Measurements from ENCODE around the gene CBLB. TPM values are rescaled to one million over a fixed set of nuclear protein-coding genes. Genes with fewer than 3 reads are reported as not detected.

Gene CBLB
- total RNA-seq, 2 donors from 2014 or later, result 28.2 to 62.8 TPM

GRCh38 chr3:105785803-105786202, 83.0 kb downstream of the CBLB start:
- Histone ChIP-seq H3K27ac (no peak overlapping the region), H3K36me3 (no peaks in the 10 kb centered on the region), H3K9me3 (no peaks in the 10 kb centered on the region), H3K27me3 (replicated peaks; ENCODE audit: insufficient read depth) (no peaks in the 10 kb centered on the region), H3K4me3 (no peak overlapping the region), H3K4me1 (replicated peaks) (no peaks in the 10 kb centered on the region)
- no peak for TF ChIP-seq POLR2AphosphoS5 (IDR thresholded peaks at IDR 0.05)
- no peak for TF ChIP-seq POLR2A (IDR thresholded peaks at IDR 0.05)
- TF ChIP-seq CTCF (IDR thresholded peaks at IDR 0.05), result no peak
- no peak for DNase-seq (ENCODE audit: low spot score)
- intact Hi-C loops (cut with DNase I), result no loop called here
- WGBS, result 87% methylated on average over 3 of the region's 3 CpGs

- no peak for DNase-seq (ENCODE audit: low spot score)
- Histone ChIP-seq H3K4me3 (no peak overlapping the region), H3K36me3 (no peaks in the 10 kb centered on the region), H3K4me1 (replicated peaks) (no peaks in the 10 kb centered on the region), H3K9me3 (no peaks in the 10 kb centered on the region), H3K27ac (no peak overlapping the region), H3K27me3 (replicated peaks; ENCODE audit: insufficient read depth) (no peaks in the 10 kb centered on the region)
- TF ChIP-seq CTCF (IDR thresholded peaks at IDR 0.05), result no peak
- no peak for TF ChIP-seq POLR2AphosphoS5 (IDR thresholded peaks at IDR 0.05)
- no peak for TF ChIP-seq POLR2A (IDR thresholded peaks at IDR 0.05)
- intact Hi-C loops (cut with DNase I), result no loop called here
Observed at GRCh38 chr3:105783631-105784030, 85.2 kb downstream of the CBLB start.

- no peak for DNase-seq (ENCODE audit: low spot score)
- intact Hi-C loops (cut with DNase I), result no loop called here
- H3K27ac ChIP-seq, result no peak overlapping the region
Observed at GRCh38 chr3:105781871-105782270, 86.9 kb downstream of the CBLB start.

GRCh38 chr3:105780107-105780506, 88.7 kb downstream of the CBLB start:
- DNase-seq (ENCODE audit: low spot score), result no peak
- no peaks in the 10 kb centered on the region for H3K27me3 ChIP-seq (replicated peaks; ENCODE audit: insufficient read depth)
- WGBS, result 98% methylated on average over 2 of the region's 2 CpGs
- no peaks in the 10 kb centered on the region for H3K4me1 ChIP-seq (replicated peaks)
- TF ChIP-seq POLR2A (IDR thresholded peaks at IDR 0.05), result no peak
- no peak for TF ChIP-seq CTCF (IDR thresholded peaks at IDR 0.05)
- TF ChIP-seq POLR2AphosphoS5 (IDR thresholded peaks at IDR 0.05), result no peak
- H3K36me3 ChIP-seq, result no peaks in the 10 kb centered on the region
- no peaks in the 10 kb centered on the region for H3K9me3 ChIP-seq
- intact Hi-C loops (cut with DNase I), result no loop called here
- H3K4me3 ChIP-seq, result no peak overlapping the region
- H3K27ac ChIP-seq, result no peak overlapping the region

More at GRCh38 chr3:105781871-105782270, 86.9 kb downstream of the CBLB start:
- H3K36me3 ChIP-seq, result no peaks in the 10 kb centered on the region
- H3K27me3 ChIP-seq (replicated peaks; ENCODE audit: insufficient read depth), result no peaks in the 10 kb centered on the region
- H3K4me1 ChIP-seq (replicated peaks), result no peaks in the 10 kb centered on the region
- no peak for TF ChIP-seq POLR2AphosphoS5 (IDR thresholded peaks at IDR 0.05)
- TF ChIP-seq CTCF (IDR thresholded peaks at IDR 0.05), result no peak
- no peak for TF ChIP-seq POLR2A (IDR thresholded peaks at IDR 0.05)
- no peak overlapping the region for H3K4me3 ChIP-seq
- H3K9me3 ChIP-seq, result no peaks in the 10 kb centered on the region

- intact Hi-C loops (cut with DNase I), result no loop called here
- Histone ChIP-seq H3K36me3 (no peaks in the 10 kb centered on the region), H3K27me3 (replicated peaks; ENCODE audit: insufficient read depth) (no peaks in the 10 kb centered on the region), H3K4me1 (replicated peaks) (no peaks in the 10 kb centered on the region), H3K9me3 (no peaks in the 10 kb centered on the region), H3K4me3 (no peak overlapping the region), H3K27ac (no peak overlapping the region)
- no peak for DNase-seq (ENCODE audit: low spot score)
- TF ChIP-seq CTCF (IDR thresholded peaks at IDR 0.05), result no peak
- TF ChIP-seq POLR2A (IDR thresholded peaks at IDR 0.05), result no peak
- TF ChIP-seq POLR2AphosphoS5 (IDR thresholded peaks at IDR 0.05), result no peak
- 62% methylated on average over 3 of the region's 3 CpGs for WGBS
Observed at GRCh38 chr3:105775368-105775767, 93.4 kb downstream of the CBLB start.

All from prostate gland (tissue), 2 donors.